Immature natural killer cell (primary cell): ENCODE results near the gene ACTL8. TPM values are rescaled to one million over a fixed set of nuclear protein-coding genes. Genes with fewer than 3 reads are reported as not detected.

Experiments used
- DNase-seq, 3 donors: peaks; one replicate each; pipeline ENCODE4 v3.0.0; 2022; ENCODE audit warnings: mixed read lengths in 1 of 3
- H3K27ac Mint-ChIP-seq, 6 donors: one replicate each; pipeline ENCODE4 v1.8.0; 2020; ENCODE audit warnings: mixed read lengths in 6 of 6, mild to moderate bottlenecking in 5 of 6, inconsistent platforms in 4 of 6, moderate library complexity in 3 of 6
- H3K27me3 Mint-ChIP-seq, 3 donors: one replicate each; pipeline ENCODE4 v1.8.0; 2020 to 2021; ENCODE audit warnings: low read depth in 3 of 3, mild to moderate bottlenecking in 3 of 3, mixed read lengths in 3 of 3, moderate library complexity in 3 of 3, inconsistent platforms in 1 of 3
- H3K36me3 Mint-ChIP-seq, 3 donors: one replicate each; pipeline ENCODE4 v1.8.0; 2020; ENCODE audit warnings: mixed read lengths in 3 of 3, inconsistent platforms in 2 of 3, mild to moderate bottlenecking in 2 of 3
- H3K4me1 Mint-ChIP-seq, 2 donors: one replicate each; pipeline ENCODE4 v1.8.0; 2020; ENCODE audit warnings: inconsistent platforms in 2 of 2, mild to moderate bottlenecking in 2 of 2, mixed read lengths in 2 of 2, moderate library complexity in 1 of 2
- H3K4me3 Mint-ChIP-seq, 5 donors: one replicate each; pipeline ENCODE4 v1.8.0; 2020; ENCODE audit warnings: mild to moderate bottlenecking in 5 of 5, mixed read lengths in 5 of 5, inconsistent platforms in 3 of 5, moderate library complexity in 3 of 5
- H3K9me3 Mint-ChIP-seq, 6 donors: one replicate each; pipeline ENCODE4 v1.8.0; 2020; ENCODE audit warnings: mild to moderate bottlenecking in 6 of 6, mixed read lengths in 6 of 6, inconsistent platforms in 4 of 6, moderate library complexity in 3 of 6
- polyA plus RNA-seq, 3 donors: library from polyadenylated mRNA; unstranded; fragments of 300-500 nt; fragmentation: Illumina TruSeq; gene quantifications; one replicate each; pipeline ENCODE4 v1.2.3, GENCODE V29; 2021

Gene ACTL8
- polyA plus RNA-seq, 3 donors from 2014 or later, result not detected

GRCh38 chr1:17875882-17876280 lies 120.7 kb downstream of the ACTL8 start:
- H3K27me3 Mint-ChIP-seq, result peaks cover 1 to 5% (median 2%) of the 10 kb centered on the region in 3 donors
- peaks cover 0 to 1% (median 0%) of the 10 kb centered on the region in 6 donors for H3K9me3 Mint-ChIP-seq
- no peaks in the 10 kb centered on the region for H3K36me3 Mint-ChIP-seq
- no peak overlapping the region for H3K27ac Mint-ChIP-seq
- DNase-seq, result no peak
- H3K4me3 Mint-ChIP-seq, result no peak overlapping the region
- no peaks in the 10 kb centered on the region for H3K4me1 Mint-ChIP-seq

Other genes with a start within 250 kb of the ACTL8 start
- under 1 TPM in 2 of 3 donors, not detected in 1; 0.17 to 0.20 TPM for gene ARHGEF10L, start 215.6 kb upstream of the ACTL8 start, polyA plus RNA-seq